ENCODE results near the gene CD209.

Gene CD209

DNA sequence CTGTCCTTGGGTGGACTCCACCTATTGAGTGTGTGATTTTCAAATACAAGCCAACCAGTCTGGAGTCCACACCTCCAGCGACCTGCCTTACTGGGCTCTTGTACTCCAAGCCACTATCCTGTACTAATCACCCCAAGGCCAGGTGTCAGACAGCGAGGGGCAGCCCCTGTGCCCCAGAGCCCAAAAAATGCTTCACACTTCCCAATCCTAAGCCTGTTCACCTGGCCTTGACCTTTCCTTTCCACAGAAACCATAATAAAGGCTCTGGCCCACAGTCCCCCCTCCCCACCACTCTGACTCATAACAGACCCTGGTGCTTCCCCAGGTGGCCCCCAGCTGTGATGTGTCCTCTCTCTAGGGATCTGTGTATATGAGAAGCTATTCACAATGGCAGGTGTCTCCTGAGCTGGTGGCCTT lies 3.9 kb downstream of the CD209 start:
- no peak for DNase-seq (ENCODE audit: low read depth)
- H3K4me3 ChIP-seq (ENCODE audit: low read length): no peak overlapping the region
- TF ChIP-seq, protein P1, sequence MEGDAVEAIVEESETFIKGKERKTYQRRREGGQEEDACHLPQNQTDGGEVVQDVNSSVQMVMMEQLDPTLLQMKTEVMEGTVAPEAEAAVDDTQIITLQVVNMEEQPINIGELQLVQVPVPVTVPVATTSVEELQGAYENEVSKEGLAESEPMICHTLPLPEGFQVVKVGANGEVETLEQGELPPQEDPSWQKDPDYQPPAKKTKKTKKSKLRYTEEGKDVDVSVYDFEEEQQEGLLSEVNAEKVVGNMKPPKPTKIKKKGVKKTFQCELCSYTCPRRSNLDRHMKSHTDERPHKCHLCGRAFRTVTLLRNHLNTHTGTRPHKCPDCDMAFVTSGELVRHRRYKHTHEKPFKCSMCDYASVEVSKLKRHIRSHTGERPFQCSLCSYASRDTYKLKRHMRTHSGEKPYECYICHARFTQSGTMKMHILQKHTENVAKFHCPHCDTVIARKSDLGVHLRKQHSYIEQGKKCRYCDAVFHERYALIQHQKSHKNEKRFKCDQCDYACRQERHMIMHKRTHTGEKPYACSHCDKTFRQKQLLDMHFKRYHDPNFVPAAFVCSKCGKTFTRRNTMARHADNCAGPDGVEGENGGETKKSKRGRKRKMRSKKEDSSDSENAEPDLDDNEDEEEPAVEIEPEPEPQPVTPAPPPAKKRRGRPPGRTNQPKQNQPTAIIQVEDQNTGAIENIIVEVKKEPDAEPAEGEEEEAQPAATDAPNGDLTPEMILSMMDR (conservative IDR thresholded peaks at IDR 0.05; ENCODE audit: low read depth, low read length): no peak

DNA sequence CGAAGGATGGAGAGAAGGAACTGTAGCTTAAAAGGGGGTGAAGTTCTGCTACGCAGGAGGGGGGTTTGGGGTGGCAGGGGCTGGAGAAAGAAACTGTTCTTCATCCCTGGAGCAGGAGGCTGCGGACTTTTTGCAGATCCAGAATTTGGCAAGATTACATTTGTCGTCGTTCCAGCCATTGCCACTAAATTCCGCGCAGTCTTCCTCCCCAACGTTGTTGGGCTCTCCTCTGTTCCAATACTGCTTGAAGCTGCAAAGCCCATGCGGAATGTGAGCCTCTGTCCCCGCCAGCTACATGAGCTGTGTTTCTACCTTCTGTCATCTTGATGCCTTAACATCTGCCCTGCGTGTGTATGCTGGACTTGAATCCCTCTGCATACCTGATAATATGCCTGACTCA lies 4.3 kb downstream of the CD209 start:
- no peak overlapping the region for H3K4me3 ChIP-seq (ENCODE audit: low read length)
- no peak for DNase-seq (ENCODE audit: low read depth)
- TF ChIP-seq, protein P1 (conservative IDR thresholded peaks at IDR 0.05; ENCODE audit: low read depth, low read length): no peak

DNA sequence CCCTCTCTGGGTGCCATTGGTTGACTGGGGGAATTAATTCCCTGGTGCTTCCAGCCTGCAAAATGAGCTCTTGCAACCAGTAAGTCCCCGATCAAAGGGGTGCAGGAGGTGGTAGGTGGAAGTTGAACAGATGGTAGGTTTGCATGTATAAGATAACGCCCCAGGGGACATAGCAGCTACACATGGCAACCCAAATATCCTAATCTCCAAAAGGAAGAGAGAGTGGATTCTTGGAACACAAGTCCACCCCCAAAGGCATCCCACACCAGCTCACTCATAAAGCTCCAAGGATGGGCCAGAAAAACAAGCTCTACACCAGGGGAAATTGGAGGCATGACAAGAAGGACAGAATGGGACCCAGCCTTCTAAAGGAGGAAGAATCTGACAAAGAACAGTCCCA lies 4.8 kb downstream of the CD209 start:
- TF ChIP-seq, protein P1 (conservative IDR thresholded peaks at IDR 0.05; ENCODE audit: low read depth, low read length): no peak
- DNase-seq (ENCODE audit: low read depth): no peak

DNA sequence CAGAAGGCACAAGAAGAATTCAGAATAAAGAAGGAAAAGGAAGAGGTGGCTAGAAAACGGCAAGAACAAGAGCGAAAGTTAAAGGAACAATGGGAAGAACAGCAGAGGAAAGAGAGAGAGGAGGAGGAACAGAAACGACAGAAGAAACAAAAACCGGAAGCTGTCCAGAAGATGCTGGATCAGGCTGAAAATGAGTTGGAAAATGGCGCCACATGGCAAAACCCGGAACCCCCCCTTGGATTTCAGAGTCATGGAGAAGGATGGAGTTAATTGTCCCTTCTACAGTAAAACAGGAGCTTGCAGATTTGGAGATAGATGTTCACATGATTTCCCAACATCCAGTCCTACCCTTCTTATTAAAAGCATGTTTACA lies 6.7 kb downstream of the CD209 start:
- TF ChIP-seq, protein P1 (conservative IDR thresholded peaks at IDR 0.05; ENCODE audit: low read depth, low read length): no peak

More for the DNA sequence above, 4.8 kb downstream of the CD209 start:
- H3K4me3 ChIP-seq (ENCODE audit: low read length): no peak overlapping the region

DNA sequence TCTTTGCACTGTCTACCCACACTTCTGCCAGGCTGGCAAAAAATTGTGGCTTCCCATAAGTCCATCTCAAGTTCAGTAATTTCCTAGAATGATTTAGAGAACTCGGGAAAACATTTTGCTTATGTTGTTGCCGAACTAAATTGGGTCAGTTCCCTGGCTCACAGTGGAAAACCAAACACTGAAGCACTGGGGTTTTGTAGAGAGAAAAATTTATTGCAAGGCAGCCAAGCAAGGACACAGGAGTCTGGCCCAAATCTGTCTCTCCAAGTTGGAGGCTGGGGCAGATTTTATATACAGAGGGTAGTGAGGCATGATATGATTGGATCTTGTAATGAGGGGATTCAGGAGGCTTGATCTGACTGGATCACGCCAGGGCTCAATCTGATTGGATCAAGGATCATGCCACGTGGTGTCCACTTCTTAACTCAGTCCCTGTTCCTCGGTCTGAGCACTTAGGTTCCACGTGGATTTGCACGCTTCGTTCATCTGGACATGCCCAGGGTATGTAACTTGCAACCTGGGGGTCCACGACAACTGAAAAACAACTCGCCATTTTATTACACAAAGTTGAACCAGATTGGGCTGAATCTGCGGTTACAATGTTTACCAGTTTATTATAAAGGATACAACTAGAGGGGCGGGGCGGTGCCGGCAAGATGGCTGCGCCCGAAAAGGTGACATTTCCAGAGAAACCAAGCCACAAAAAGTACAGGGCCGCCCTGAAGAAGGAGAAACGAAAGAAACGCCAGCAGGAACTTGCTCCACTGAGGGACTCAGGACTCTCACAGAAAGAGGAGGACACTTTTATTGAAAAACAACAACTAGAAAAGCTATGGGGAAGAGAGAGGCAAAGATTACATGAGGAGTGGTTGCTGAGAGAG lies 7.3 kb downstream of the CD209 start:
- TF ChIP-seq, protein P1 (conservative IDR thresholded peaks at IDR 0.05; ENCODE audit: low read depth, low read length): no peak
- H3K4me3 ChIP-seq (ENCODE audit: low read length): no peak overlapping the region
- DNase-seq (ENCODE audit: low read depth): no peak

More for the DNA sequence above, 6.7 kb downstream of the CD209 start:
- H3K4me3 ChIP-seq (ENCODE audit: low read length): no peak overlapping the region
- no peak for DNase-seq (ENCODE audit: low read depth)

DNA sequence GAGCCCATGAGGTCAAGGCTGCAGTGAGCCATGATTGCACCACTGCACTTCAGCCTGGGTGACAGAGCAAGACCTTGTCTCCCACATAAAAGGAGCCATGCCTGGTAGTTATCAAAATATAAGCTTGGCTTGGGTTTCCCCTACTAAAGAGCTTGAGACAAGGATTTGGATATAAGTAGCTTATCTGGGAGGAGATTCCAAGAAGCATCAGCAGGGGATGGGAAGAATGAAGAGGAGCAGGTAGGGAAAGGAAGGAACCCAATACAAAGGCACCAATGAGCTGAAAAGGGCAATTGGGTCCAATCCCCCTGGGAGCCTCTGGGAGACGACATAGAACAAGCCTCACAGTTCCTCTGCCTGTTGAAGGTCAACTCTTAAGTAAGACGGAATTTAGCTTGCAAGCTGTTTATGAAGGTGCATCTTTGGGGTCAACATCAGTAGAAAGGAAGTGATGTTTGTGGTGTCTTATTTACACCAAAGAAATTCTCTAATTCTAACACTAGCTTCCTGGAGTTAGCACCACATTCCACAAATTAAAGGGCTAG lies 8.1 kb downstream of the CD209 start:
- H3K4me3 ChIP-seq (ENCODE audit: low read length): no peak overlapping the region
- no peak for DNase-seq (ENCODE audit: low read depth)
- TF ChIP-seq, protein P1 (conservative IDR thresholded peaks at IDR 0.05; ENCODE audit: low read depth, low read length): no peak

DNA sequence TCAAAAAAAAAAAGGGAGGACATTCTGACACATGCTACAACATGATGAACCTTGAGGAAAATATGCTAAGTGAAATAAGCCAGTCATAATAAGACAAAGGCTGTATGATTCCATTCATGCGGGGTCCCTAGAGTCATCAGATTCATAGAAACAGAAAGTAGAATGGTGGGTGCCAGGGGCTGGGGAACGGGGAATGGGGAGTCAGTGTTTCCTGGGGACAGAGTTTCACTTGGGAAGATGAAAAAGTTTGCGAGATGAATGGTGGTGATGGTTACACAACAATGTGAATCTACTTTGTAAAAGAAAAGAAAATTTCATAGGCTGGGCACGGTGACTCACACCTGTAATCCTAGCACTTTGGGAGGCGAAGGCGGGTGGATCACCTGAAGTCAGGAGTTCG lies 9.3 kb downstream of the CD209 start:
- no peak for DNase-seq (ENCODE audit: low read depth)

More for the DNA sequence above, 9.3 kb downstream of the CD209 start:
- TF ChIP-seq, protein P1 (conservative IDR thresholded peaks at IDR 0.05; ENCODE audit: low read depth, low read length): no peak
- H3K4me3 ChIP-seq (ENCODE audit: low read length): no peak overlapping the region
